Measurements from ENCODE around the gene GLOD4.
"Not testable (repeated sequence)": the region's sequence is repeated elsewhere in the genome, so short reads cannot be mapped to it uniquely, and the experiment has no call there.

Gene GLOD4

DNA sequence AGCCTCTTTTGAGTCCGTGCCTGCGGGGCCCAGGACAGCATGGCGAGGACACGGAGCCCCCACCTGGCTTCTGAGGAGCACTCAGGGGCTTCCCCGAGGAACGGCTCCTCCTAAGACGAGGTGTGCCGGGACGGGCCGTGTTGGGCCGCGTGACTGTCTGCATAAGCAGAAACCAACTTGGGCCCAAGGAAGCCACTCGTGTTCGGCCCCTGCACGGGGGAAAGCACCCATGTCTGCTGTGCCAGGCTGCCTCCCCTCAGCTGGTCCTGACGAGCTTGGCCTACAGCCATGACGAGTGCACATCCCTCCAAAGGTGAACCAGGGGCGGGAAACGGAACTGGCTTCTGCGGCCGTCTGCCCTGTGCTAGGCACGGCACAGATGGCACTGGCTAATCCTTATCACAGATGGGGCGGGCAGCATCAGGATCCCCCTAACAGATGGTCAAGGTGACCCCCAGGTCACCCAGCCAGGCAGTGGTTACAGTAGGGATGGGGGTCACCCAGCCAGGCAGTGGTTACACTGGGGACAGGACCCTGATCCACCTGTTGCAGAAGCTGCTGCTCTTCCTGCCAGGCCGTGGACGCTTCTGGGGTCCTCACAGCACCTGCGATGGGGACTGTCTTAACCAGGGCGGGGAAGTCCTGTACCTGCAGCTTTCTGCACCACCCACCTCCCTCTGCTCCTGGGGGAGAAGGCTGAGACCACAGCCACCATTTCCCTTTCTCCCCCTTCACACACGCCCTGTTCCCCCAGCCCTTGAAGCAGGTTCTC, 25.6 kb upstream of the GLOD4 start:
- no peak for ATAC-seq (replicated peaks)
- Mint-ChIP-seq H3K9me3 (no peaks in the 10 kb centered on the region), H3K4me1 (no peaks in the 10 kb centered on the region), H3K27me3 (peaks cover 14% of the 10 kb centered on the region in 2 donors), H3K36me3 (no peaks in the 10 kb centered on the region), H3K27ac (no peak overlapping the region), H3K4me3 (no peak overlapping the region)
- no peak for DNase-seq

DNA sequence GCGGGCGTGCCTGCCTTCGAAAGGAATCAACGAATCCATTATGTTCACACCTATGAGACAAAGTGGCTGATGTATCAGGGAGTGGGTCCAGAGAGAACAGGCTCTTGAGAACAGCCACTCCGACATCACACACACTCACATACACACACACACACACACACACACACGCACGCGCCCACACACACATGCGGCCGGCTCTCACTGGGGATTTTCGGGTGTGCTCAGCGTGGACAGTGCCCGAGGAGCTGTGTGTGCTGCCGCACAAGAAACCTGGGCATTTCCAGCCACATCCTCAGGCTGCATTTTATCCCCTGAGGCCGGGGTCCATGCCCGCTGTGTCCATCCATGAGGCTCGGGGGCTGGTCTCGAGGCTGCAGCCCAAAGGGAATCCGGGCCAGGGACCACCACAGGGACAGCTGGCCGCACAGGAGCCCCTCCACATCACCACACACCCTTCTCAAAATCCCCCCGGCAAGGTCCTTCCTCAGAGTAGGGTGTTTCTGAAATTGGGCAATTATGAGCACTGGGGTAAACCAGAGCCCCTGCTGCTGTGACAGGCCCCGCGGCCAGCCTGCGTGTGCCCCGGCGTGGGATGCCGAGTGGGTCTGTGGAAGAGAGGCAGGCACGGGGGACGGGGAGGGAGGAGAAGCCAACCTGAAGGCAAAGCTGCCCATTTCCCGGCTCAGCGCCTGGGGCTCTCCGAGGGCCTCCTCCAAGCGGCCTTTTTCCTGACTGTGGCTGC, 24.9 kb upstream of the GLOD4 start:
- Mint-ChIP-seq H3K27ac (no peak overlapping the region), H3K4me3 (no peak overlapping the region), H3K4me1 (no peaks in the 10 kb centered on the region), H3K36me3 (no peaks in the 10 kb centered on the region), H3K9me3 (no peaks in the 10 kb centered on the region), H3K27me3 (peaks cover 9 to 14% of the 10 kb centered on the region in 2 donors)
- ATAC-seq (replicated peaks) (no peak), DNase-seq (no peak)

DNA sequence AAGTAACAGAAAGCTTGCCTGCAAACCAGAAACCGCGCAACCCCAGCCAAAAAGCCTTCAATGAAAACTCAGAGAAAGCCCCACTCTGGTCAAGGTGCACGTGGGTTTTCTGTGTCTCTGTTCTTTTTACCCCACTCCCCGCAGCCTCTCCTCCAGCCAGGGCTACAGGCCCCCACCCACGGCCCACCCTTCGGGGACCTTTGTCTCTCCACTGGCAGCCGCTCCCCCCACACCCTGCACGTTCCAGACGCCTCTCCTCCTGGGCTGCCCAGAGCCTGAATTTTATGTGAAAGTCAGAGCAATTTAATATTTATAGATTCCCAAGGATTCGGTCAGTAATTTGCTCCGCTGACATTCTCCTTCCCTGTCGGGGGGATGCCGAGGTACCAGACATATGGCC, 24.3 kb upstream of the GLOD4 start:
- ATAC-seq (replicated peaks): no peak
- Mint-ChIP-seq H3K4me1 (no peaks in the 10 kb centered on the region), H3K9me3 (no peaks in the 10 kb centered on the region), H3K27me3 (peaks cover 9 to 14% of the 10 kb centered on the region in 2 donors), H3K4me3 (no peak overlapping the region), H3K36me3 (no peaks in the 10 kb centered on the region), H3K27ac (no peak overlapping the region)
- no peak for DNase-seq

DNA sequence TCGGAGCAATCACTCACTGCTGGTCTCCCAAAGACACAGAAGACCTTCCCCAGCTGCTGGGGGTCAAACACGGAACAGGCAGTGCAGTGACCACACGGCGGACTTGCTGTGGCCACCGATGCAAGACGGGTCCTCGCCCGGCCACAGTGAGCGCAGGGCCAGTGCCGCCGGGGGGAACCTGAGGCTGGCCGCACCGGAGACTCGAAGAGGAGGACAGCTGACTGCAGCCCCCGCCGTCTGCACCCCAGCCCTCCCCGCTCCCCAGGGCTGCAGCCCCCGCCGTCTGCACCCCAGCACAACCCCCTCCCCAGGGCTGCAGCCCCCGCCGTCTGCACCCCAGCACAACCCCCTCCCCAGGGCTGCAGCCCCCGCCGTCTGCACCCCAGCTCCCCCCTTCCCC, 23.8 kb upstream of the GLOD4 start:
- not testable (repeated sequence) for H3K9me3 Mint-ChIP-seq; H3K36me3 Mint-ChIP-seq; H3K4me3 Mint-ChIP-seq; H3K27ac Mint-ChIP-seq; H3K4me1 Mint-ChIP-seq; DNase-seq; ATAC-seq (replicated peaks)
- peaks cover 9 to 14% of the 10 kb centered on the region in 2 donors for H3K27me3 Mint-ChIP-seq

DNA sequence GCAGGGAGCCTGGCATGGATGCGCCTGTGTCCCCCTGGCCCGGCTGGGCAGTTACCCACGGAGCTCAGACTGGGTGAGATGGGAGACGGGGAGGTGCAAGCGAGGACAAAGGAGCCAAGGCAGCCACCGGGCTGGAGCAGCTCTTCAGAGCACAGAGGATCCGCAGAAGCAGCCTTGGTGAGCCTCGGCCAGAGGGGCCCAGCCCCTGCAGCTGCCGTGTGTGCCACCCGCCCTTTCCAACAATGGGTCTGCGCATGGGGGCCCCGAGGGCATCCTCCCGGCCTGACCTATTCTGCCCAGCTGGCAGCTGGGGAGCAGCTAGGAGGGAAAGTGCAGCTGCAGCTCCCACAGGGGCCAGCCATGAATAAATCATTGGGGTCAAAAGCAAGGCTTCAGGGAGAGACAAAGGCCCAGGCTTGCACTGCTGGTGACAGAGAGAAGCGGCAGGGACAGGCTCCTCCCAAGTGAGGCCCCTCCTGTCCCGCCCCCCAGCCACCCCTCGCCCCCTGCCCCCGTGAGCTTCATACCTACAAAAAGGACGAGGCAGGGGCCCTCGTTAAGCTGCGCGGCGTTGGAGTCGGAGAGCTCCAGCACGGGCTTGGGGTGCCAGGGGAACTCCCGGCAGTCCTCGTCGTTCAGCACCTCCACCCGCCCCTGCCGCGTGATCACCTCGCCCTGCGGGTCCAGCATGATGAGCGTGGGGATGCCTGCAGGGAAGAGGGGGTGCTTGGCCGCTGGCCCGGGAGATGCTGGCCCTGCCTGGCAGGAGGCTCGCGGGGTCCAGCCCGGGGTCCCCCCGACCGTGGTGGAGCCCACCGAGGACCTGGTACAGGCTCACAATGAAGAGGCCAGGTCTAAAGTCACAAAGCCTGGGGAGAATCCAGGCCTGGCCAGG, 22.7 kb upstream of the GLOD4 start:
- ATAC-seq (replicated peaks): no peak
- Mint-ChIP-seq H3K4me3 (no peak overlapping the region), H3K27ac (no peak overlapping the region), H3K36me3 (no peaks in the 10 kb centered on the region), H3K4me1 (no peaks in the 10 kb centered on the region), H3K9me3 (no peaks in the 10 kb centered on the region), H3K27me3 (peaks cover 7 to 14% of the 10 kb centered on the region in 2 donors)
- no peak for DNase-seq

DNA sequence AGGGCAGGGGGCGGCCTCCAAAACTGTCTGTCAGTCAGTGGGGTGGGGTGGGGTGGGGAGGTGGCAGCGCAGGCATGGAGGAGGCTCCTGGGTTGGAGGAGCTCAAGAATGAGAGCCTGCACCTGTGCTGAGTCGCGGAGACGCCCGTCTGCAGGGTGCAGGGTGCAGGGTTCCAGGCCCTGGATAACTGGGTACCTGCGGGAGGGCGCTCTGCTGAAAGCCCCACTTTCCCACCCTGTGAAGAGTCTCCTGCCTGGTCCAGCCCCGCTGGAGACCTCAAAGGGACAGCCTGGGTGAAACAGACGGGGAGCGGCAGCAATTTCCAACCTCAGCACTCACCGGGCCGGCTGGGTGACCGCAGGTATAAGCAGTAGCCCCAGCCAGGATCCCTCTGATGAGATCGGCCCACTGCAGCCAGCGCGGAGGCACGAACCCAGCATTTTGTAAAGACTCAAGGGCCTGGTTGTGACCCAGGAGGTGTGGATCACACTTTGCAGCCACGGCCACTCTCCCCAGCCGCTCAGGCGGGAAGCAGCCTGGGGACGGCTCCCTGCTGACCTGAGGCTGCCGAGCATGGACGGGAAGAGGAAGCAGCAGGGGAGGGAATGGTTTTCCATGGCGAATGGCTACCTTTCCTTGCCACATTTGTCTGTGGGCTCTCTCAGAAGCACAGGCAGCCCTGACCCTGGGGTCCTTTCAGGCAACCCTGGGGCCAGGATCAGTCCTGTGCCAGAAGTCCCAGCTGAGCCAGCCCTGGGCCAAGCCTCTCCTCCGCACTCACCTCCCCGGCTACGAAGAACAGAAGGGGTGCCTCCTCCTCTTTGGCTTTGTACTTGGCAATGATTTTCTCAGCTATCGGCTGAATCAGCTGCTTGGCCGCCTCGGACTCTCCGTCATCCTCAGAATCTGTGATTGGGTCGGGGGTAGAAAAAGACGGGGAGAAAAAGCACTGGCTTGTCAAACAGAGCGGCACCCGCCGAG, 21.1 kb upstream of the GLOD4 start:
- H3K9me3 Mint-ChIP-seq: no peaks in the 10 kb centered on the region
- H3K27ac Mint-ChIP-seq: no peak overlapping the region
- no peak for ATAC-seq (replicated peaks)

DNA sequence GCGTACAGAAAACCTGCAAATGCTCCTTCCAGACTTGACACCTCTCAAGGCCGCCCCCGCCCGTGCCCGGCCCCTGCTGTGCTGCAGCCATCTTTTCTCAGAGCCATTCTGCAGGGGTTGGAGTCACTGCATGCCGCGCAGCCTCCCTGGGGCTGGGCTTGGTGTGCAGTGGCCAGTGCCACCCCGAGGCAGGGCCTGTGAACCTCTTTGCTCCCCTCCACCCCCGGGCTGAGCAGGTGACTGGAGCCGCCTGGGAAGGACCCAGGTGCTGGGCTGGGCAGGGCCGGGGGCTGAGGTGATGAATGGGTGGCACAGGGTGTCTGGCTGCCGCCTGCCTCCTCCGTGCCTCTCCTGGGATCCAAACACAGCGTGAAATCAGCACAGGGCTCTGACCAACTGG, 20.4 kb upstream of the GLOD4 start:
- DNase-seq (no peak), ATAC-seq (replicated peaks) (no peak)
- Mint-ChIP-seq H3K9me3 (no peaks in the 10 kb centered on the region), H3K4me1 (no peaks in the 10 kb centered on the region), H3K27ac (no peak overlapping the region), H3K27me3 (peaks cover 0 to 6% of the 10 kb centered on the region in 2 donors), H3K36me3 (no peaks in the 10 kb centered on the region), H3K4me3 (no peak overlapping the region)

More for the DNA sequence above, 21.1 kb upstream of the GLOD4 start:
- no peak for DNase-seq
- Mint-ChIP-seq H3K4me3 (no peak overlapping the region), H3K36me3 (no peaks in the 10 kb centered on the region), H3K4me1 (no peaks in the 10 kb centered on the region), H3K27me3 (peaks cover 0 to 6% of the 10 kb centered on the region in 2 donors)

DNA sequence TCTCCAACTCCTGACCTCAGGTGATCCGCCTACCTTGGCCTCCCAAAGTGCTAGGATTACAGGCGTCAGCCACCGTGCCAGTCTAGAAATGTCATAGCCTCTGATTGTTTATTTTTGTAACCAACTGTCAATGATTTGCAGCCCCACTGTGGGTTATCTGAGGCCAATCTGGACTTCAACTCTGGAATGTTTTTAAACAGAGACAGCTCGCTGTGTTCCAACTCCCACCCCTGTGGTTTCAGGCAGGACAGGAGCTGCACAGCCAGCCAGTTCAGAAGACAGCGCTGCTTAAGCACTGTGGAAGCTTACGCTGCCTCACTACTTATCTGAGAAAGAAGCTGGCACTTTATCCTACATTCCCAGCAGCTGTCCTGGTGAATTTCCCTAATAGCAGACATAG, 19.6 kb upstream of the GLOD4 start:
- no peak overlapping the region for H3K27ac Mint-ChIP-seq
- no peaks in the 10 kb centered on the region for H3K9me3 Mint-ChIP-seq
- no peaks in the 10 kb centered on the region for H3K4me1 Mint-ChIP-seq
- no peak for DNase-seq
- no peak for ATAC-seq (replicated peaks)
- H3K4me3 Mint-ChIP-seq: no peak overlapping the region
- no peaks in the 10 kb centered on the region for H3K27me3 Mint-ChIP-seq
- peaks cover 1 to 2% of the 10 kb centered on the region in 2 donors for H3K36me3 Mint-ChIP-seq

DNA sequence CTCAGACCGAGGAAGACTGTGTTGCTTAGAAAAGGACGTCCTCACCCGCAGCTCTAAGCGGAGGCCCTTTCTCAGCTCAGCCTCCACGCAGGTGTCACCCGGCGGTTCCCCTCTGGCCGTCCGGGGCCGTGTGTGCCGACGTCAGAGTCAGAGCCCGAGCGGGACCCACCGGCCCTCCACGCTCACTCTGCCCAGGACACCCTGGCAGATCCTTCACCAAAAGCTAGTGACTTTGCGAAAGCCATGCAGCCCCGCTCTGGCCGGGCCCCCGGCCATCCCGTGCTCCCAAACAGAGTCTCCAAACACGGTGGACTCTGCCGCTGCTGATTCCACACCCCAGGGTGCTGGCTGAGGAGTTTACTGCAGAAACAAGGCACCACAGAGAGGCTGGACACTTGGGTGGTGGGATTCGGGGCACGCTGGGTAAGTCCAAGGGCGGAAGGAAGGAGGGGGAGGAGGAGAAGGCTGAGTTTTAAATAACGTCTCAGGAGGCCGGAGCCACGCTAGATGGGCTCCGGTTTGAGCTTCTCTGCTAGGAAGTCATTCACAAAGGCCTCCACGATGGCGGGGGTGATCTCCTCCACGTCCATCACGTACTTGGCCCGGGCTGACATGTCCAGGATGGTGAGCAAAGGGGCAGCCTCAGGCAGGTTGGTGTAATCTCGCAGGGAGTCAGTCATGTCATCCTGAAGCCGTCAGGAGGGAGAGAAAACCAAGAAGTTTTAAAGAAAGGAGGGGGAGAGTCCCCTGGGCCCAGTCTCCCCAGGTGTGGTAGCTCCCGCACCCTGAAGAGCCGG, 18.6 kb upstream of the GLOD4 start:
- H3K4me3 Mint-ChIP-seq: no peak overlapping the region
- H3K36me3 Mint-ChIP-seq: peaks cover 6 to 11% of the 10 kb centered on the region in 2 donors
- ATAC-seq (replicated peaks) (no peak), DNase-seq (no peak)
- H3K4me1 Mint-ChIP-seq: no peaks in the 10 kb centered on the region
- H3K9me3 Mint-ChIP-seq: no peaks in the 10 kb centered on the region
- H3K27ac Mint-ChIP-seq: no peak overlapping the region
- no peaks in the 10 kb centered on the region for H3K27me3 Mint-ChIP-seq

DNA sequence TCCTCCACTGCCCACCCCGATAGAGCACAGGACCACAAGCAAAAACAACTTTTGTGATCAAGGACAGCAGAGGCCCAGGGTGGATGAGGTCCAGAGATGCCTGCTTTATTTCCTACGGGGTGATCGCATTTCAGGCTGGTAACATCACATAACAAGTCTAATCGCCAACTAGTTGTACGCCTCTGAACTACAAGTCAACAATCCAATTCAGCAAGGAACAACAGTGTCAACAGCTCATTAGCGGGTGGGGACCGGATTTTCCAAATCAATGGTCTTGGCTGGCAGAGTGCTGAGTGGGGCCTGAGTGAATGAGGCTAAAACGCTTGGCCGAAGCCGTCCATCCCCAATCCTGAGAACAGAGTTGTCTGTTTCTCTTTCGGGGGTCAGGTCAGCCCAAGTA, 17.2 kb upstream of the GLOD4 start:
- DNase-seq: no peak
- Mint-ChIP-seq H3K4me1 (peaks cover 4 to 7% of the 10 kb centered on the region in 2 donors), H3K4me3 (no peak overlapping the region), H3K27me3 (no peaks in the 10 kb centered on the region), H3K27ac (no peak overlapping the region), H3K36me3 (peaks cover 8 to 17% of the 10 kb centered on the region in 2 donors), H3K9me3 (no peaks in the 10 kb centered on the region)
- no peak for ATAC-seq (replicated peaks)

DNA sequence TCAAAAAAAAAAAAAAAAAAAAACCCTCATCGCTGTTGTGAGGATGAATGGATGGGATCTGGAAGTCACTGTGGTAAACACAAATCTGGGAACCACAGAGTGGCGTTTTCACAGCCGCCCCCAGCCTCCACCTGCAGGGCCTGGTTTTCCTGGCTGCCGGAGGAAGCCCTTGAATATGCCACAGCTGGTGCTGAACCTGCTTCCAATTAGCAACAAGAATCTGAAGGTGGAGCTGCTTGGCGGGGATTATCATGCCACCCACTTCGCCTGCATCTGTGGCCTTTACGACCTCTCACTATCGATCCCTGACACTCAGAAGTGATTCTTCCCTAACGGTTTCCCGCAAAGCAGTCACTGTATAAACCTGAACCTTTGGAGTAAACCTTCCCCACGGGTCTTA, 16.2 kb upstream of the GLOD4 start:
- H3K9me3 Mint-ChIP-seq: no peaks in the 10 kb centered on the region
- DNase-seq (no peak), ATAC-seq (replicated peaks) (no peak)
- no peaks in the 10 kb centered on the region for H3K27me3 Mint-ChIP-seq
- H3K4me3 Mint-ChIP-seq: no peak overlapping the region
- H3K36me3 Mint-ChIP-seq: peaks cover 8 to 21% of the 10 kb centered on the region in 2 donors
- no peak overlapping the region for H3K27ac Mint-ChIP-seq
- peaks cover 4 to 7% of the 10 kb centered on the region in 2 donors for H3K4me1 Mint-ChIP-seq

DNA sequence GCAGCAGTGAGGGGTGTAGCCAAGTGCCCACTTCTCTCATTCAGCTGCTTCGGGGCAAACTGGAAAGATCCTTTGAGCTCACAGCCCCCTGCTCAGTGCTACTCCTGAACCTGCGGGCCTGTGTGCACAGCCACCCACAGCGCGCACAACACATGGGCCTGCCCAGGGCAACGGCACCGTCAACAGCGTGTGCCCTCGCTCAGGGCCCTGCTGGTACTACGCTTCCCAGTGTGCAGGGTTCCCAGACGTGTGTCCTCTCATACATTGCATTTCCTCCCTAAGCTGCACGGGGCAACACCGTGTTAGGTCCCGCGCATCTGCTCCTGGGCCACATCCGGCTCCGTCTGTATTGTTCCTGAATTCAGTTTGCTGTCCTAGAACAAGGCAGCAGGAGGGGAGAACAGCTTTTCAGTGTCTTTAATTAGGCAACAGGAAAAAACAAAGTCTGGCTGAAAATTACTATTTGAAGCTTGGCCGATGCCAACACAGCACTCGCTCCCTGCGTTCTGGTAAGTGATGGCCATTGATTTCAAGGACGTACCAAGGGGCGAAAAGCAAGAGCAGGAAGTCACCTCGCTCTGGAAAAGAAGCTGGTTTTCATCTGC, 15.3 kb upstream of the GLOD4 start:
- no peak overlapping the region for H3K4me3 Mint-ChIP-seq
- no peak for DNase-seq
- H3K27ac Mint-ChIP-seq: no peak overlapping the region
- no peaks in the 10 kb centered on the region for H3K27me3 Mint-ChIP-seq
- H3K9me3 Mint-ChIP-seq: no peaks in the 10 kb centered on the region
- H3K36me3 Mint-ChIP-seq: peaks cover 15 to 26% of the 10 kb centered on the region in 2 donors
- peaks cover 4 to 7% of the 10 kb centered on the region in 2 donors for H3K4me1 Mint-ChIP-seq
- no peak for ATAC-seq (replicated peaks)
